CD4-positive, alpha-beta T cell treated with Interleukin-4 for 4 hours (primary cell): ENCODE measurements around the gene CUL4A.
"Not testable (repeated sequence)": the region's sequence is repeated elsewhere in the genome, so short reads cannot be mapped to it uniquely, and the experiment has no call there.

ENCODE experiments used
- DNase-seq: peaks from one replicate; pipeline ENCODE4 v3.0.0-alpha.2; 2020

The CUL4A gene

DNA sequence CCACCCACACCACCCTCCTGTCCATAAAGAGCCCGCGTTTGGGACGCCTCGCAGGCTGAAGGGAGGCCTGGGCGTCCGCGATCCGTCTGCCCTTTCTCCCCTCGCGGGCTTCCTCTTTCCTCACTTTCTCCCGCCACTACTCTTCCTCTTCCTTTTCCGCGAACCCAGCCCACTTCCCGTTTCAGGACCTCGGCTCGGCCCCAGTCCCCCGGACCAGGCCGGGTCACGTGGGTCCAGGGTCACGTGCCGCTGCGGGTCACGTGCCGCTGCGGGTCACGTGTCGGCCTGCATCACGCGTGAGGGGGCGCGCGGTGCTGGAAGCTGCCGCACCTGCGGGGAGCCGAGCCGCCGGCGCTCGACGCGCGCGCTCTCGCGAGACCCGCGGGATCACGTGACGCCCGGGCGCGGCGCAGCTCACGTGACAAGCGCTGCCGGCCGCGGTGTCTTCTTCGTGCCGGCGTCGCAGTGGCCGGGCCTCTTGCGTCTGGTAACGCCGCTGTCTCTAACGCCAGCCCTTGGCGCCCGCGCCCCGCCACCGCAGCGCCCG lies 87.5 kb downstream of the CUL4A start, which contains the start of gene LAMP1:
Gene LAMP1 (plus strand): TSS at position 417 of the 547 bp plus-strand sequence. CDS start 196 bp downstream, outside the sequence.
- peak; percentile 97 for DNase-seq

DNA sequence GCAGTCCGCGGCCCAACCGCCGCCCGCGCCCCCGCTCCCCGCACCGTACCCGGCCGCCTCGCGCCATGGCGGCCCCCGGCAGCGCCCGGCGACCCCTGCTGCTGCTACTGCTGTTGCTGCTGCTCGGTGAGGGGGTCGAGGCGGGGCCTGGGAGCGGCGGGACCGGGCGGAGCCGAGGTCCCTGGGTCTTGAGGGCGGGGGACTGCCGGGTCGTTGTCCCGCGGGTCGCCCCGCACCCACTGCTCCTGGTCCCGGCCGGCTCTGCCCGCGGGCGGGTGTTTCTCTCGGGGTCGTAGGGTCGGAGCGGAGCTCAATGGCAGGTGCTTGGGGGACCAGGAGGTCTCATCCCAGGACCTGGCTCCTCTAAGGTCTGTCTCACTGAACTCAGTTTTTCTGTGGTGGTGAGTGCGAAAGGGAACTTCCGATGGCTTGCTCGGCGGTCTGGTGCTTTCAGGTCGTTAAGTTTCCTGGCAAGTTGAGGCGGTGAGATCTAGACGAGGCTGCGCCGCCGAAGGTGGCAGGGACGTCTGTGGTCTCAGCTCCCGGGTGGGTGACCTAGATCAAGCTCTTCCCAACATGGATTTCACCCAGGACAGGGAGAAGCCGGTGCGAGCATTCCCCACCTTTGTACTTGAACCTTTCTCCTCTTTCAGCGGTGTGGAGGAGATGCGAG lies 88.1 kb downstream of the CUL4A start:
- peak; percentile 53 for DNase-seq

DNA sequence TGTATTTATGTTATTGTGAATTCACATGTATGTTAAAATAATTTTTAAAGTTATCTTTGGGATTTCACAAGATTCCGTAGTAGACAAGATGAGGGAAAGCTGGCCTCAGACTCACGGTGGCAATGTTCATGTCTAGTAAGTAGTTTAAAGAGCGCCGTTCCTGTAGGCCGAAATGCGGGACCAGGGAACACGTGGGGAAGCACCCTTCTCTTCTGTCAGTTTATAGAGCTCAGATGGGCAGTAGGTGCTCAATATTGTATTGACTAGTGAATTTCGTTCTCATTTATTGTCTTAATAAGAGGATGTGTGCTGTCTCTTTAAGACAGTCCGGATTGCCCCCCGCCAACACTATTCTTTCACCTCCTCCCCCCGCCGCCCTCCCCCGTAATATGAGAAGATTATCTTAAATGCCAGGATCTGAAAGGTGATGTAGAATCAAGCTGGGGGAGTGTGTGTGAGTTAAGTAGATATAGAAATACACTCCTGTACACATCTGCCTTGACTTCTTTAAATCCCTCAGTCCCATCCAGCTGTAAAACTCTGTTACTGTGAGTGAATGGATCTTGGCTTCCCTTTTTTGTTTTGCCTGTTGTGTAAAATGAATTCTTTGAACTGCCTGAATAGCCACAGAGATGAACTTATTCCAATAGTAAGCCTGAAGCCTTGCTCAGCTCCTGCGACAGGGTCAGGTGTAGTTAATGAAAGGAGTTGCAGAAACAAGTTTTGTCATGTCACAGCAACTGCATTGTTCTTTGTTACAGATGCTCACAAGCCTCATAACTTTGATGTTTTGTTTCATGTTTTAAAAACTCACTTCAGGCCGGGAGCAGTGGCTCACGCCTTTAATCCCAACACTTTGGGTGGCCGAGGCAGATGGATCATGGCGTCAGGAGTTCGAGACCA lies 88.9 kb downstream of the CUL4A start:
- DNase-seq, result no peak

DNA sequence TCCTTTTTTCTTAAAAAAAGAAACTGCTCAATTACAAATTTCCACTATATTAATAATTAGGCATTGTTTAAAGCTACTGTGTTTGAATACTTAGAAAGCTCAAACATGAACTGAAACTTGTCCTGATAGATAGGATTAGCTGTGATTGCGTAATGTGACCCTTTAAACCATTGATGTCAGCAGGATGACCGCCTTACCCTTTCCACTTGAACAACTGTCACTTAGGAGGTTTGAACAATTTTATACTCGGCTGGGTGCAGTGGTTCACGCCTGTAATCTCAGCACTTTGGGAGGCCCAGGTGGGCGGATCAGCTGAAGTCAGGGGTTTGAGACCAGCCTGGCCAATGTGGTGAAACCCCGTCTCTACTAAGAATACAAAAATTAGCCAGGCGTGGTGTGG lies 90.5 kb downstream of the CUL4A start:
- DNase-seq, result no peak

DNA sequence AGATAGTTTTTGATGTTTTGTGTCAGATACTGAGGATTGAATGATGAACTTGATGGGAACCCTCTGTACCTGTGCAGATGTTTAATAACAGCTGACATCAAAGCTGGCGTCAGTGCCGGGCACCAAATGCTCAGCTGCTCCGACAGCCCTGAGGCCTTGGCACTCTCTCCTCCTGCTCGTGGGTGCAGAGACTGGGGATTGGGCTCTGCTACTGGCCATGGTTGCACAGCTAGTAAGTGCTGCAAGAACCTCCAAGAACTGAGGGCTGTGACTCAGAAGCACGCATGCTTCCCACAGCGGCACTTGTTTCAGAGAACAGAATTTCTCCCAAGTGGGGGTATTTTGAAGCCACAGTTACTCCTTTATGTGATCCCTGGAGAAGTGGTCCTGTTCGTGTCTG lies 93.6 kb downstream of the CUL4A start:
- DNase-seq, result no peak

DNA sequence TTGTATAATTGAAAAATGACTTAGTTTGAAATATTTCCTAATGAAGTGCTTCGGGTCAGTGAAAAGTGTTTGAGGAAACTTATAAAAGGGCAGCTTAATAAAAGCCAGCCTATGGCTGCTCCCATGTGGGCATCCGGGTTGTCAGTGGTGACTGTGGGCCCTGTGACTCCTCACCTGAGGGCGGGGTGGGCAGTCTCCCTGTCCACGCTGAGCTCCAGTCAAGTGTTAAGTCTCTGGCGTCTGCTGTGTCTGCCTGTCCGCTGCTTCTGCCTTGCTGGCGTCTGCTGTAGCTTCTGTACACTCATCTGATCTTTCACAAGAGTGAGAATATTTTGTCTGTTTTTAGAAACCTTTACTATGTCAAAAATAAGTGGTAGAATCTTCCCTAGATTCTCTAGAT lies 94.7 kb downstream of the CUL4A start:
- no peak for DNase-seq

DNA sequence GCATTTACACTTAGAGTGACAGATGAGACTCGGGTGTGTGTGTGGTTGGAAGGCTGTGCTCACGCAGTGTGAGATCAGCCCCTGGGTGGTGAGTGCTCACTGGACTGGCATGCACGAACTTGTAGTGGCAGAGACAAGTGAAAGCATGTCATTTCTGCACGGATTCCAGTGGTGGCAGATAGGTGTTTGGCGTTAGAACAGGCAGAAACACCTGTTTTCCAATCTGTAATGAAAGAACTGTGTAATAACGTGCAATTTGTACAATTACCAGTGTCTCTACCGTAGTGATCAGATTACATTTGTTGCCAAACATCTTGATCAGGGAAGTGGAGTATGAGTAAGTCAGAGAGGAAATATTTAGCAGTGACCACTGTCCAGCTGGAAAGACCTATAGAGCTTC lies 95.8 kb downstream of the CUL4A start:
- DNase-seq, result no peak

DNA sequence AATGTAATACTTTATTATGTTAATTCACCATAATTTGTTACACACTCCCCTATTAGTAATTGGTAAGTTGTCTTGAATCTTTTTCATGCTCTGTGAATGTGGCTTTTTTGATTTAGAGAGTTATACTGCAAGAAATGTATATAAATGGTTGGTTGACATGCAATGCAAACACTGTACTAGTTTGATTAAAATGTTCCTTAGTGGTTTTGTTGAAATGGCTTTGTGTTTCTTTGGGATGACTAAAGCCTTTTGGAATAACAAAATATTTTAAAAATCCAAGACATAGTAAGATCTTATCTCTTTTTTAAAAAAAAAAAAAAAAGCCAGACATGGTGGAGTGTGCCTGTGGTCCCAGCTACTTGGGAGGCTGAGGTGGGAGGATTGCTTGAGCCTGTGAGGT lies 98.1 kb downstream of the CUL4A start:
- DNase-seq, result no peak

DNA sequence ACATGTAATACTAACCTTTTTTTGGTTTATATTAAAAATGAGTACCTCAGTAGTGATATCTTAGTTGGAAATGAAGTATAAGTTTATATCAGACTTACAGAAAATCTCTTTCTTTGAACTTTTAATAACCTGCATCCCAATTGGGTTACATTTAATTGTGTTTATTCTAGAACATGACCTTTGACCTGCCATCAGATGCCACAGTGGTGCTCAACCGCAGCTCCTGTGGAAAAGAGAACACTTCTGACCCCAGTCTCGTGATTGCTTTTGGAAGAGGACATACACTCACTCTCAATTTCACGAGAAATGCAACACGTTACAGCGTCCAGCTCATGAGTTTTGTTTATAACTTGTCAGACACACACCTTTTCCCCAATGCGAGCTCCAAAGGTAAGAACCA lies 100.1 kb downstream of the CUL4A start:
- DNase-seq, result no peak

DNA sequence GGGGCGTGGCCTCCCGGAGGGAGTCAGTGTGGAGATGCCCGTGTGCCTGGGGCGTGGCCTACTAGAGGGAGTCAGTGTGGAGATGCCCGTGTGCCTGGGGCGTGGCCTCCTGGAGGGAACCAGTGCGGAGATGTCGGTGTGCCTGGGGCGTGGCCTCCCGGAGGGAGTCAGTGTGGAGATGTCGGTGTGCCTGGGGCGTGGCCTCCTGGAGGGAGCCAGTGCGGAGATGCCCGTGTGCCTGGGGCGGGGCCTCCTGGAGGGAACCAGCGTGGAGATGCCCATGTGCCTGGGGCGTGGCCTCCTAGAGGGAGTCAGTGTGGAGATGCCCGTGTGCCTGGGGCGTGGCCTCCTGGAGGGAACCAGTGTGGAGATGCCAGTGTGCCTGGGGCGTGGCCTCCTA lies 104.7 kb downstream of the CUL4A start:
- DNase-seq, result not testable (repeated sequence)

DNA sequence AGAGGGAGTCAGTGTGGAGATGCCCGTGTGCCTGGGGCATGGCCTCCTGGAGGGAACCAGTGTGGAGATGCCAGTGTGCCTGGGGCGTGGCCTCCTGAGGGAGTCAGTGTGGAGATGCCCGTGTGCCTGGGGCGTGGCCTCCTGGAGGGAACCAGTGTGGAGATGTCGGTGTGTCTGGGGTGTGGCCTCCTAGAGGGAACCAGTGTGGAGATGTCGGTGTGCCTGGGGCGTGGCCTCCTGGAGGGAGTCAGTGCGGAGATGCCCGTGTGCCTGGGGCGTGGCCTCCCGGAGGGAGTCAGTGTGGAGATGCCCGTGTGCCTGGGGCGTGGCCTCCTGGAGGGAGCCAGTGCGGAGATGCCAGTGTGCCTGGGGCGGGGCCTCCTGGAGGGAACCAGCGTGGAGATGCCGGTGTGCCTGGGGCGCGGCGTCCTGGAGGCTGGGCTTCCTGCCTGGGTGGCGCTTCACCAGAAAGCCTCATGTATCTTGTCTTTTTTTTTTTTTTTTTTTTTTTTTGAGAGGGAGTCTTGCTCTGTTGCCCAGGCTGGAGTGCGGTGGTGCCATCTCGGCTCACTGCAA lies 105.6 kb downstream of the CUL4A start:
- not testable (repeated sequence) for DNase-seq

DNA sequence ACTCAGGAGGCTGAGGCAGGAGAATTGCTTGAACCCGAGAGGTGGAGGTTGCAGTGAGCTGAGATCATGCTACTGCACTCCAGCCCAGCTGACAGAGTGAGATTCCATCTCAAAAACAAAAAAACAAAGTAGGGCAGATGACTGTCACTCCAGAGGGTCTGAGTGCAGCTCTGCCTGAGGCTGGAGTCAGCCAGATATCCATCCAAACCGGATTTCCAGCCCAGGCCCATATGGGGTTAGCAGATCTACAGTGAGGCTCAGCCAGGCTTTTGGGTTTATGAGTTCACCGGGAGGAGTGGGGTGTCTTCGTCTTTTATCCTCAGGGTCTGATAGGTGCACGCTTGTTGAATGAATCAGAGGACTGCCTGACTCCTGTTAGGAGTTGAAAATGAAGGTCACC lies 106.6 kb downstream of the CUL4A start:
- no peak for DNase-seq
